HG03280 (cell line): ENCODE data around the gene KCNH1.

Experiments
- ATAC-seq: cut with Tn5 transposase; IDR thresholded peaks from one replicate; pipeline ENCODE4 v1.9.1; 2021; ENCODE audit warnings: mild to moderate bottlenecking, moderate library complexity; ENCODE audit not compliant: unreplicated experiment

KCNH1 gene

DNA sequence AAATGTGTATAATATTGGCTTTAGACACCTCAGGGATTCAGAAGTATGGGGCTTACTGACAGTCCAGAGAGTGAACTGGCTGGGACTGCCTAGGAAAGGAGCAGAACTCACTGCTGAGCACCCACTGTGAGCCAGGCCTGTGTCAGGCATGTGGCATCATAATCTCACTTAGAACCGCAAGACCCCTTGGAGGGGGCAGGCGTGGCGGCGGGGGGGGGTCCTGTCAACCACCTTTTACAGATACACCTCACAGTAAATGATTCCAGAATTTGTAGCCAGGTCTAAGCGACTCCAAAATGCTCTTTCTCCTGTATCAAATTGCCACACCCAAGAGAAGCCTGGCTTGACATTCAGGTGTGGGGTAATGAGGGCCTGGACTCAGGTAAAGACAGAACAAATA lies 235.5 kb downstream of the KCNH1 start:
- ATAC-seq = no peak

DNA sequence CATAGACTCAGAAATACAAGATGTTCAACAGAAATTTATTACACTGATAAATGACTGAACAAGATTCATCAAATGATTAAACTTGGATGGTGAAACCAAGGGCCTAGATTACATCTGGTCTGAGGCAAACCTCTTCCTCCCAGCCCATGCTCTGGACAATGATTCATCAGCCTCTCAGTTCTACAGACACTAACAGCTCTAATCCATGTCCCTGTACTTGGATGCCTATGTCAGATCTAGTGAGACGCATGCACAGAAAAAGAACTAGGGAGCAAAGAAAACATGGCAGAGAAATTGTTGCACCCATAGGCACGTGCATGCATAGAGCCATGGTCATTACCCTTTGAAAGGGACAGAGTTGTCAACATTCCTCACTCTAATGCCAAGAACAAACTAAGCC lies 250.1 kb downstream of the KCNH1 start:
- no peak for ATAC-seq

DNA sequence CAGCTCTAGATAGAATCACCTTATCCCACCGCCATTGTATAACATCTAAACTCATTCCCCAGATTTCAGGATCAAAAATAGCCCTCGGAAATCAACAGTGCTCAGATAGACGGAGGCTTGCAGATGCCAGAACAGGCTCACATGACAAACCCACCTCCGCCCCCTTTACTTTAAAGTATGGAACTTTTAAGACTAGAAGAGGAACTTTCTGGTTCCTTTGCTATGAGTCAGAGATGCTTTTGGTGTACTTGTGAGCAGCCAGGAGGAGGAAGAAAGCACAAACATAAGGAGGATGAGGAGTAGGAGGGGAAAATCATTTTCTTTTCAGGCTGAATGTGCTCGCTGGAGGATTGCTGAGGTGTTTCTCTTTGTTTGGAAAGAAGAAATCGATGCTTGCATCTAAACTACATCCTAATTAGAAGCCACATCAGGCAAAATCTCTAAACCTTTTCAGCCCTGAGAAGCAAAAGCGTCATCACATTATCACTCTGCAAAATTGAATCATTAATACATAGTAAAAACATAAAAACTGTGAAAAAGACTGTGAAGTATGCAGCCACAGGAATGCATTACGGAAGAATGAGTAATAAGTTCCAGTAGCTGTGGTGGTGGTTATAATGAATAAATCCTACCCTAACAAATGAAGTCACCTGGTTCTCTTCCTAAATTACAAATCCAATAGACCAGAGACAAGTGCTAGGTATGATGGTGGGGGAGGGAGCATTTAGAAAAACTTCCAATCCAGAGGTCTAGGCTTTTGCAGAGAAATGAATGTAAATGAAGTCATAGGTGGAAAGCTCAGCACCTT lies 251.3 kb downstream of the KCNH1 start:
- ATAC-seq = no peak

DNA sequence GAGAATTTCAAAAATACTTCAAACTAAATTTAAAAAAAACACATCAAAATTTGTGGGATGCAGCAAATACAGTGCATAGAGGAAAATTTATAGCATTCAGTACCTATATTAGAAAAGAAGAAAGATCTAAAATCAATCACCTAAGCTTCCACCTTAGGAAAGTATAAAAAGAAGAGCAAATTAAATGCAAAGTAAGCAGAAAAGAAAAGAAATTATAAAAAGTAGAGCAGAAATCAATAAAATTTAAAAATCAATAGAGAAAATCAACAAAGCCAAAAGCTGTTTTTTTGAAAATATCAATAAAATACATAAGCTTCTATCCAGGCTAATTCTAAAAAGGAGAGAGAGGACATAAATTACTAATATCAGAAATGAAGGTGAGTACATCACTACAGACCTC lies 255.4 kb downstream of the KCNH1 start:
- ATAC-seq = no peak

DNA sequence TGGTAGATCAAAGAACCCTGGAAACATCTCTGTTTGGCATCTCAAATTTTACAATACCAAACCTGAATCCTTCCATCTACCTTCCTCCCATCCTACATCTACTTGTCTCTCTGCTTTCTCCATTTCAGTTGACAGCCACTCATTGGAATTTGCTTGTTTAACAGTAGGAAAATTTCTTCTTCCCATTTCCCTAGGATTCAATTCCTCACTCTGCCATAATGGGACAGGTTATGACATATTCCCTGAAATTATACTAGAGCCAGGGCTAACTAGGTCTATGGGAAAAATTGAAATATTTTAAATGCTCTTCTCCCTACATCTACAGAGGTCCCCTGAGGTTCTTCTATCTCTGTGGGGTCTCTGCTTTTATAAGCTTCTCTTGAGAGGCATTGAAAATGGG lies 257.7 kb downstream of the KCNH1 start:
- no peak for ATAC-seq

DNA sequence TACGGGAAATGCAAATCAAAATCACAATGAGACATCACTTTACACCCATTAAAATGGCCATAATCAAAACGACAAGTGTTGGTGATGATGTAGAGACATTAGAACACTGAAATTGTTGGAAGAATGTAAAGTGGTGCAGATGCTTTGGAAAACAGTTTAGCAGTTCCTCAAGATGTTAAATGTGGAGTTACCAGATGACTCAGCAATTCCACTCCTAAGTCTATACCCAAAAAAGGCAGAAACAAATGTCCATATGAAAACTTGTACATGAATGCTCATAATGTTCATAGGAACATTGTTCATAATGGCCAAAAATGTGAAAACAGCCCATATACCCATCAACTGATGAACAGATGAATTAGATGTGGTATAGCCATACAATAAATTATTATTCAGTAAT lies 267.4 kb downstream of the KCNH1 start:
- ATAC-seq = no peak

DNA sequence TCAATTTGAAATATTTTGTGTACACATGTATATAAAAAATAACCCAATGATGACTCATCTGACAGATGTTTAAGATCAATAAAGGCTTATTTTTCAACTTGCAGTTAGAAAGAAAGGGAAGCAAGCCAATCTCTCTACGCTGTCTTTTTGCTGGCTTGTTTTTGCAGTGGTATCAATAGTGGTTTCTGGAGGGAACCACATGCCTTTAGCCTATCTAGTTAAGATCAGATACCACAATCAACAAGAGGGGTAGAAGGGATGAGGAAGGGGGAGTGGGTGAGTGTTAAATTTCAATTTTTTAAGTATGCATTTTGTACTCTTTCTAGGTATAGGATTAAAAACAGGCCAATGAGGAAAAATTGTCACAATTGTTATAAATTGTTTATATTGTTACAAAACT lies 276.2 kb downstream of the KCNH1 start:
- no peak for ATAC-seq

DNA sequence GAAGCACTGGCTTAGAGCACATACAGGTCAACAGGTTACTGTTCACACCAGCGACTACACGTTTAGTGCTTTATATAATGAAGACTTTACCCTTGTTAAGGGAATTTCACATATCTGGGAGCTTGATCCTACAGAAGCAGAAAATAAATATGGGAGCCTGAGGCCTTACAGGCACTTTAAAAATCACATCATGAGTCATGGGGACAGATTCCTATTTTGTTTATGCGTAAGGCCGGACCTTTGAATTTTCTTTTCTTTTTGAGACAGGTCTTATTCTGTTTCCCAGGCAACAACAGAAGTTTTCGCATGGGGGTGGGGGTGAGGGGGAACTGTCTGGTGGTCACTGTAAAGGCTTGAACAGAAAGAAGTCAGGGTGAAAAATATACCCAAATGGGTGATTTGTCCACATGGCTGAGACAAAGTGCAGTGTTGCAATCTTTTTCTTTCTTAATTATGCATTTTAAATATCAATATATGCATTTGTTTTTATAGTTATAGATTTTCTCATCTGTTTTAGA lies 276.7 kb downstream of the KCNH1 start:
- no peak for ATAC-seq

DNA sequence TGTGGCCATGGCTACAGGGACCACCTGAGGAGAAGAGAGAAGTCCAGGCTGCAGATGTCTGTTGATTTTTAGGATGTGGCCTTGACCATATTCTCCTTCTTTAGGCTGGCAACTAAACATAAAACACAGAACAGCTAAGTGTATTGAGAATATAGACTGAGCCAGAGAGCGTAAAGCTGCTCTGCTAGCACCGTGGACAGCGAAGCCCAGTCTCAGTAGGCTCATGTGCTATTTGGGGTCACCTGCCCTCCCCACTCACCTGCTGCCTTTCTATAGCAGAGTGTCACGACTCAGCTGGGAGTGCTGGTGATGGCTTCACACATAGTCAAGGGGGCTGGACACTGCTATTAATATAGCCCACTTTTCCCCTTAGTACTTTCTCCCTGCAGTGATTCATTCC lies 278.5 kb downstream of the KCNH1 start:
- ATAC-seq = no peak

DNA sequence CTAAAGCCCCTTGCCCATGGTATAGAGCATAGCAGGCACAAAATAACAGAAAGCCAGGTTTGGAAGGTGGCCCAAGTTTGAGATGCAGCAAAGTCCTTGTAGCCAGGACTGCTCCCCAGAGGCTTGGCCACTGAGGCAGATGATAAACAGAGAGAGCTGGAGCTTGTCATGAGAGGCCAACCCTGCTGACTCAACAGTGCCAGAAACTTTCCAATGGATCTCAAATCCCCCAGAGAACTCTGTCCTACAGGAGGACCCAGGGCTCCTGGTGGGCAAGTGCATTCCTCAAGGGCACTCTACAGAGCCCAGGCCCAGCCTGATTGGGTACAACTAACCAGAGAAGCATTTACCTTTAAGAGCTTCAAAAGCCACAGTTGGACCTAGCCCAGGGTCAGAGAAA lies 280.7 kb downstream of the KCNH1 start:
- no peak for ATAC-seq

DNA sequence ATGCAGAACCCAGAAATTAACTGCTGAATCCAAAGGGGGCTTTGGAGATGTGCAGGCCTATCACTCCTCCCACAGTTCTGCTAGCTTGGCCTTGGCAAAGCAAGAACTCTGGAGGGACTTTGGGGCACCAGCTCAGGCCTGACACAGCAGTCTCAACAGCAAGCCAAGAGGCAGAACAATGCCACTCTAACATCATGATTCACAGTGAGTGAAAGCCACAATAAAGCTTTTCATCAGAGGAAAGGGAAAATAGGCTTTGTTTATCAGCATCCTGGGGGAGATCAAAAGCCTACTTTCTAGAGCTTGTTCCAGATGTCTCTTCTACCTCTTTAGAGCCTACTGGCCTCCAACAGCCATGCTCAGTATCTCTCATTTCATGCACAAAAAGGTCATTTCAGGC lies 283.4 kb downstream of the KCNH1 start:
- ATAC-seq = no peak

DNA sequence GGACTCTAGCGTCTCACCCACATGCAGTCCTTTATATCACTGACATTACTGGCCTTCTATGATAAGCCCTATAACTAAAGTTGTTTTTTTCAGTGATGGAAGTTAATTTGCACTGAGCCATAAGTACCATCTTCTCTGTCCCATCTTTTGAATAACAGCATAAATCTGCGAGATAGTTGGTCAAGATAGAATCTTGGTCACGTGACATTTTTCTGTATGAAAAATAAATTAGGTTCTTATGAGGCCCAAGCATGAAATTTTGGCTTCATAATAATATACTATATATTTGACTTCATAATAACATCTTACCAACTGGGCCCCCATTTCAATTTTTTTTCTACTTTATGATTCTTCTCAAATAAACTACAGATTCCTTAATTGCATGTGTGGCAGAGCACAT lies 285.5 kb downstream of the KCNH1 start:
- no peak for ATAC-seq

DNA sequence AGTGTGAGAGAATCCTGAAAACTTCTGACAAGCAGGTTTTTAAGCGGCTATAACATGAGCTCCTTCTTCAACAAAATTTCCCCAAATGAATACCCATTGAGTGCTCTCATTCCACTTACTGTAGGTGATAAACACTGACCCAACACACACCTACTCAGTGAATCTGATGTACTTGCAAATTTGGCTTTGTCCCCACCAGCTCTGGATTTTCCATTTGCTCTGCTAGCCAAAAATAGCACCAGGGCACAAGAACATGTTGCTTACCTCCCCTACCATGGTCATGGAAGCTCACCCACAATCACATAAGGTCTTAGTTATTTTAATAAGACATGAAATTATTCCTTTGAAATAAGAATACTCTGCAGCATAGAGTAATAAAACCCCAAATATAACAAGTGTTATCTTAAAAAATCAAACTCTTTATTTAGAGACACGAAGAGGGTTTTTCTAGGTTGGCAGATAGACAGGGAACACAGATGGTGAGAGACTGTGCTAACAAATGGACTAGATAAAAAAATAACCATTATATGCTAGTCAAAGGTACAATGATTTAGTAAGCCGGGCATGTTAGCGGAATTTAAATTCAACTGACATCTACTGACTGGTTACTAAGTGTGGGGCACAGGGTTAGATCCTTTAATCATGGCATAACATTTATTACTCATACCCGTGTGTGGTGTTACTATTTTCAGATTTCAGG lies 291.9 kb downstream of the KCNH1 start:
- no peak for ATAC-seq

DNA sequence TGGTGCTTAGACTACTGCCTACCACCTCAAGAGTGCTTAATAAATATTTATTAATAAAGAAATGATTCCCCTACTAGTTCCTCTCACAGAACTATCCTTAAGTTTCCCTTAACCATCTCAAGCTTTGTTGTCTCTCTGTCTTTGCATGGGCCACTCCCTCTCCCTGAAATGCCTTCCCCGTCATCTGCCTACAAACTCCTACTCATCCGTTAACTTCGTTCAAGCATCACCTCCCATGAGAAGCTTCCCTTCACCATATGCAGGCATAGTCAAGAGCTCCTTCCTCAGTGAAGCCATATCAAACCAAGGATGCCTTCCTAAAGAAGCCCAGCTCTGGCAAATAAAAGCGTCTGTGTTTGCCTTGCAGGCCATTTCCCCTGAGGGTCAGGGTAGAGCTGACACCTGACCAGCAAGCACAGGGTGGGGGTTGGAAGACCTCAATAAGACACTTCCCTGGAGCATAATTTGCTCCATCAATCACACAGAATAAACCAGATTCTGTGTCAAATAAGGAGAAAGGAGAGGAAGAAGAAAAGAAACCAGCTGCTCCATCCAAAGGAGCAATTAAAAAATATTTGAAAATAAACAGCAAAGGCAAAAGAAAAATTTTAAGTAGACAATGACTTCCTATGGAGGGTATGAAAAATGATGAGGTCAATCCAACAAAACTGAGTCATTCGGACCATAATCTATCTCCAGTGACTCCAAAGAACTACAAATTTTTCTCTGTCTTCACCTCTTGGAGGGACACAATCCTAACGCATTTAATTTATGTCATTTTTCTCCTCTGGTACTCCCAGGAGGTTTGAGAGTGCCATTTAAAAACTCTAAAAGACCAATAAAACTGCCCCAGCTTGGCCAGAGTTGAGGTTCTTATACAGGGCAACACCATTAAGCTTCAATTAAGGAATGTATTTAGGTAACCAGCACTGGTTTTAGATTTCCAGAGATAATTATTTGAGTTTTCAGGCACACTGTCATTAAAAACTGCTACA lies 303.6 kb downstream of the KCNH1 start:
- no peak for ATAC-seq

DNA sequence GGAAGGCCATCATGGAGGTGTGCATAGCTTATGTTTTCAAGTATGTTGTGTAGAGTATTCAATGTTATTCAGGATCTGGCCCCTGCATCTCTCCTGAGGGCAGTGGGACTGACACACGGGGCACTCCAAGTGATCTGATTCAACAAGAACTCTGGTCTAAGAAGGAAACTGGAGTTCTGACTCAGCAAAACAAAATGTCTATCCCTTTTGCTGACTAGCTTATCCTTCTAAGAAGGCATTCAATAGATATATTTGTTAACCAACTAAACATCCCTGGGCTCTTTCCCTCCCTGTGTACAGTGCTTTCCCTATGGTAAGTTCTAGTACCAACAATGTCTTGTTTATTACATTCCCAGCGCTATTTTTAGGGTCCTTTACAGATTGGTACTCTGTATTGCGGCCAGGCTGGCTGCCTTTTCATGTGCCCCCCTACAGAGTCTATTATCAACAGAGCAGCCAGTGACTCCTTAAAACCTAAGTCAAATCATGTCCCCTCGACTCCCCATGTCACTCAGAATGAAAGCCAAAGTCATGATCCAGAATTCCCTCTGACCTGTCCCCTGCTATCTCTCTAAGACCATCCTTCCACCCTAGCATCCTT lies 304.9 kb downstream of the KCNH1 start:
- ATAC-seq = no peak

DNA sequence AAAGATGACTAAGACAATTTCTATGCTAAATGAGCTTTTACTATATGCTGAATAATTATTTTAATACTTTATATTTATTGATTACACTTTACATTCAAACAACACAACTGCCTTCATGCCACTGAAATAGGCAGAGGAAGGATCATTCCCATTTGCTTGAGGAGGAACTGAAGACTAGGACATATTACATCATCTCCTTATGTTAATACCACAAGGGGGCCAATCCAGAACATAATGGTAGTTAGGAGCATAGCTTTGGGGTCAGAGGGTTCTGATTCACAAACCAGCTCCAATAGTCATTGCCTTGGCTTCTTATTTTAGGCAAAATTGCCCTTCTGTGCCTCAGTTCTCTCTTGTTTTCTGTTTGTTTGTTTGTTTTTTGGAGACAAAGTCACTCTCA lies 306.5 kb downstream of the KCNH1 start:
- no peak for ATAC-seq

DNA sequence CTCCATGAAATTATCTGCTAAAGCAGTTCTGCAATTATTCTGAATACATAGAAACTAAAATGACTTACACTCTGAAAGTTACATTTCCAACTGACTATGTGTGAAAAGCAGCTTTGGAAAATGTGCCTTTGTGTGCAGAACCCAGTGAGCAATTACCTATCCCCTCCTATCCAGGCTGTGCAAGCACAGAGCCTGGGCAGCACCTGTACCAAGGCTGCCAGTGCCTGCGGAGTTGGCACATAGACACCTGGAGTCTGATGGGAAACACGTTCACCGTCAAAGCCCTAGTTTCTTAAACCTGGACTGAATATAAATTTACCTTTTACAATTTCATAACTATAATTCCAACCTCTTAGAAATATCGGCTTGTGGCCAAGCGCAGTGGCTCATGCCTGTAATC lies 307.3 kb downstream of the KCNH1 start:
- ATAC-seq = no peak

DNA sequence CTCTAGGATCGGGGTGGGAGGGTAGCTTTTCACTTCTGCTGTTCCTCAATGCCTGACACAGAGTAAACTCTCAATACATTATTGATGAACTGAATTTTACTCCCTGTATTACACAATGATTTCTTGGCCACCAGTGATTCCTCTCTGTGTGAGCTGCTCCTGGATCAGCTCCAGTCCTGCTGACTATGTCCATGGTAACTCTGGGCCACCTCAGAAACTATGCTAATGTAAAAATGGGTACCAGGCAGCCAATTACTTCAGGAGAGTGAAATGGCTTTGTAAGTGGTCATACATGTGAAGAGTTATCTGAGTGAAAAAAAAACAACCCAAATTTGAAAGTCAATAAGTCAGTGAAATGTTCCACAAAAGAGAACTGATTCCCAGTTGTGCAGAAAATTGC lies 311.0 kb downstream of the KCNH1 start:
- no peak for ATAC-seq

DNA sequence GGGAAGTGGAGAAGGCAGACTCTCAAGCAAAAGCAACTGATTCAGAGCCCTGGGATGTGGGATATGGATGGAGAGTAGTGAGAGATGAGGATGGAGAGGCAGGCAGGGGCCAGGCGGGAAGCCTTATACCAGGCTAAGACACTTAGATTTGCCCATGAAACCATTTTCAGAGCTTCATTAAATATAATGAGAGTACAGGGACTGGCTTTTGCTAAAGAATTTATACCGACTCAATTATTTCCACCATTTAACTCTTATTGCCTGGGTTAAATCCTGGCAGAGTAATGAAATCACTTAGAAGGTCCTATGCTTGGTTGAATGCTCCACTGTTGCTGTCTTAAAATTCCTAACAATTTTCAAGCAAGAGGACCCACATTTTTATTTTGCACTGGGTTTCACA lies 311.7 kb downstream of the KCNH1 start:
- no peak for ATAC-seq

DNA sequence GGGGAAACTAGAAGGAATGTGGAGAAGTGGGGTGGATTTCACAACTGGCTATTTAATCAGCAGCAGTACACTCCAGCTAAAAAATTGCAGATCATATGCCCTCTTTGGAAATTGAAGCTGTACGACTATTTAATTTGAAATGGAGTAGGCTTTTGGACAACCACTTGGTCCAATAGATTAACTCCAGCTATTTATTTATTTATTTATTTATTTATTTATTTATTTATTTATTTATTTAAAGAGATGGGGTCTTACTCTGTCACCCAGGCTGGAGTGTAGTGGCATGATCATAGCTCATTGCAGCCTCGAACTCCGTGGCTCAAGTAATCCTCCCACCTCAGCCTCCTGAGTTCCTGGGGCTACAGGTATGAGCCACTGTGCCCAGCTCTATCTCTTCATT lies 312.3 kb downstream of the KCNH1 start:
- no peak for ATAC-seq

DNA sequence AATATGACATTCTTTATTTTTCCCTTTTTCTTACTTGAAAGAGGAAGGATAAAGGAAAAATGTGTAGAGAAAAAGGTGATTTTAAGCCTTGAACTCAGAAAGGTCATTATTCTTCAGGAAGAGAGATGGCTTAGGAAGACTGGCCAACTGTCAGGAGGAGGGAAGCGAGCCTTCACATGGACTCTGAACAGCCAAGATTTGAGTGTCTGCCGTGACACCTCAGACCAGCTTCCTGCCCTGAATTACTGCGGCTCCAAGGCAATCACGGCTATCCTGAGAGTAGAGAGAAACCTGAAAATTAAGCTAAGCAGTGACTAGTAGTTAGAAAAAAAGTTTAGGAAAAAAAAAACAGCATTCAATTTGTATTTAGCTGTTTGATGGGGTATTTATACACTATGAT lies 314.7 kb downstream of the KCNH1 start:
- no peak for ATAC-seq
